Naive thymus-derived CD8-positive, alpha-beta T cell (primary cell): ENCODE data around the gene TJP3. TPM values are rescaled to one million over a fixed set of nuclear protein-coding genes. Genes with fewer than 3 reads are reported as not detected.

Experiments used
- ATAC-seq, 2 donors: fragments of 150-1000 bp; cut with Tn5 transposase in 1 of 2; sonication (Bioruptor Pico), chemical (Tn5 transposase) in 1 of 2; 1 replicate in 1 of 2; 2 replicates in 1 of 2; pipeline ENCODE4 v1.10.0; 2021; ENCODE audit warnings: mild to moderate bottlenecking in 2 of 2, moderate library complexity in 2 of 2
- POLR2A ChIA-PET: fragments of 350-600 bp; sonication (Branson Sonifier 250); formaldehyde crosslinking; loops from one replicate; lab custom pipeline; 2021; ENCODE audit warnings: antibody characterized with exemption; lab: Charles Lee
- DNase-seq, 10 donors: peaks; one replicate each; pipeline versions ENCODE4 v3.0.0 to v3.0.0-alpha.2; 2020 to 2022
- H3K27ac Mint-ChIP-seq, 10 donors: one replicate each; pipeline ENCODE4 v1.8.0; 2020 to 2022; ENCODE audit warnings: mild to moderate bottlenecking in 10 of 10, mixed read lengths in 10 of 10, moderate library complexity in 4 of 10, inconsistent platforms in 1 of 10
- H3K27me3 Mint-ChIP-seq, 5 donors: one replicate each; pipeline ENCODE4 v1.8.0; 2021 to 2022; ENCODE audit warnings: mixed read lengths in 5 of 5
- H3K36me3 Mint-ChIP-seq, 3 donors: one replicate each; pipeline ENCODE4 v1.8.0; 2020 to 2022; ENCODE audit warnings: mixed read lengths in 3 of 3, mild to moderate bottlenecking in 2 of 3, inconsistent platforms in 1 of 3
- H3K4me1 Mint-ChIP-seq, 4 donors: one replicate each; pipeline ENCODE4 v1.8.0; 2021 to 2022; ENCODE audit warnings: mixed read lengths in 4 of 4
- H3K4me3 Mint-ChIP-seq, 10 donors: one replicate each; pipeline ENCODE4 v1.8.0; 2020 to 2022; ENCODE audit warnings: mild to moderate bottlenecking in 10 of 10, mixed read lengths in 10 of 10, moderate library complexity in 6 of 10, inconsistent platforms in 1 of 10
- H3K9me3 Mint-ChIP-seq, 9 donors: one replicate each; pipeline ENCODE4 v1.8.0; 2020 to 2022; ENCODE audit warnings: mixed read lengths in 9 of 9, mild to moderate bottlenecking in 3 of 9, inconsistent platforms in 1 of 9, moderate library complexity in 1 of 9
- polyA plus RNA-seq, 3 donors: library from polyadenylated mRNA; unstranded; fragments of 300-500 nt; fragmentation: Illumina TruSeq; gene quantifications; one replicate each; pipeline ENCODE4 v1.2.3, GENCODE V29; 2021
- total RNA-seq, 8 experiments: library from RNA in 2 of 8; stranded (reverse) in 2 of 8; gene quantifications; one replicate each; pipeline ENCODE4 v1.2.3 and lab custom pipeline; 2021 to 2026

TJP3 gene
- total and polyA plus RNA-seq, 5 experiments from 2014 or later = 5.2 to 13.0 (median 11.1) TPM

DNA sequence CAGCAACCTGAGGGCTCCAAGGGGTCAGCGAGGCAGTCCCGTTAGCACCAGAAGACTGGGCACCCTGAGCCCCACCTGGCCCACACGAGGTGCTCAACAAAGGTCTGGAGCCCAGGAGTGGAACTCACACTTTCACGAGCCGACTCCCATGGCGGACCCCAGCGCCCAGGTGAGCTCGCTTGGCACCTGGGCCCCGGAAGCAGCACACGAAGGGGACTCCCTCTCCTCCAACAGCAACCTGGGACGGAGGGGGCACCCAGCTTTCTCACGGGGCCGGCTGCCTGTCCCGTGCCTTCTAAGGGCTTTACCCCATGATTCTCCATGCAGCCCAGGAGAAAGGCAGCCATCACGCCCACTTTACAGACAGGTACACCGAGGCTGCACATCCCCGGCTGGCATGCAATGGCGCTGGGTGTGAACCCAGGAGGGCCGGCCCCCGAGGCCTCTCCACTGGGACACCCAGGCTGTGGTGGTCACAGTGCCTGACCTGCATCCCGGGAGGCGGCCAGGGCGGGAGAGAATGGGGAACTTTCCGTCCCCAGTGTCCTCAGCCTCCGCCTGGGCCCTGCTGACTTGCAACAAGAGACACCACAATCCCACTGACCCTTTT, 13.0 kb upstream of the TJP3 start:
- Mint-ChIP-seq H3K4me1 (peaks cover 24 to 51% (median 38%) of the 10 kb centered on the region in 4 donors), H3K27me3 (no peaks in the 10 kb centered on the region), H3K4me3 (no peak overlapping the region), H3K9me3 (peaks cover 0 to 2% (median 0%) of the 10 kb centered on the region in 9 donors), H3K27ac (peak overlapping the region in 1 of 10 donors; percentile 74), H3K36me3 (peaks cover 0 to 2% (median 0%) of the 10 kb centered on the region in 3 donors)
- no peak for ATAC-seq
- POLR2A ChIA-PET = interaction anchor here (0.6 to 6.6 kb wide), 3 partner anchors 8 to 350 kb away, joined by 3 to 98 read pairs (median 4); partner anchors contain the start of gene MRPL54
- DNase-seq = no peak

DNA sequence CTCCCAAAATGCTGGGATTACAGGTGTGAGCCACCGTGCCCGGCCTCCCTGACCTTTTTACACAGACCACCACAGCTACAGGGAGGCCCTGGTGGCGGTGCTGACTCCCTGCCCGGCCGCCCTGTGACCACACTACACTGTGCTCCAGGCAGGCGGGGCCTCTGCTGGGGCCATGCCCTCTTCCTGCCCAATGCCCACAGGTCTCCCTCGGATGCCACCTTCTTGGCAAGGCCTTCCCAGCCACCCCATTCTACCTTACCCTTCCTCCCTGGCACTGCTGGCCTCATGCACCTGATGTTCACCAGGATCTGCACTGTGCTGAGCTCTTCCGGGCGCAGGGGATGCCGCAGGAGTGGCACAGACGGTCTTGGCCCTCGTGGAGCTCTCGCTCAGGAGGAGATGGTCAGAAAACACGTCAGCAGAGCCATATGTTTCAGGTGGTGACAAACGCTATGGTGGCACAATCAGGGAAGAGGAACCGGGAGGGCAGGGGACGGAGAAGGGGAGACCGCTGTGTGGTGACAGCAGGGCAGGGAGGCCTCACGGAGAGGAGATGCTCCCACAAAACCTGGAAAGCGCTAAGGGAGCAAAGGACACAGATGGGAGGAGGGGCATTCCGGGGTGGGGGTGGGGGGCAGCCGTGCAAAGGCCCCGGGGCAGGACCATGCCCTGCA, 12.1 kb upstream of the TJP3 start:
- Mint-ChIP-seq H3K4me3 (peak overlapping the region in 2 of 10 donors; percentile 14 to 37), H3K4me1 (peaks cover 20 to 50% (median 36%) of the 10 kb centered on the region in 4 donors), H3K36me3 (peaks cover 0 to 2% (median 0%) of the 10 kb centered on the region in 3 donors)

DNA sequence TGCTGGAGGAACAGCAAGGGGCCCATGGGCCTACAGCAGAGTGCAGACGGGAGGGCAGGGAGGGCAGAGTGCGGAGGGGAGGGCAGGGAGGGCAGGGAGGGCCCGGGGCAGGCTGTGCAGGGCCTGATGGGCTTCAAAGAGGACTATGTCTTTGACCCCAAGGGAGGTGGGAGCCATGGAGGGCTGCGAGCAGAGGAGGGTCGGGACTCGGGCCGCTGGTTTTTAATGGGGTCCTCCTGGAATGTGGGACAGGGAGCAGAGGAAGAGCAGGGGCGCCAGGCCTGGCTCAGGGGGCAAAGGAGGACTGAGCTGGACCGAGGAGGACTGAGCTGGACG, 11.6 kb upstream of the TJP3 start:
- H3K36me3 Mint-ChIP-seq = peaks cover 0 to 2% (median 0%) of the 10 kb centered on the region in 3 donors
- H3K4me1 Mint-ChIP-seq = peaks cover 20 to 45% (median 32%) of the 10 kb centered on the region in 4 donors
- POLR2A ChIA-PET = interaction anchor here (6.6 kb wide), 1 partner anchor 9 kb away, joined by 98 read pairs; no protein-coding TSS in a partner anchor
- no peak for ATAC-seq
- no peak for DNase-seq
- no peaks in the 10 kb centered on the region for H3K27me3 Mint-ChIP-seq
- H3K9me3 Mint-ChIP-seq = peaks cover 0 to 2% (median 0%) of the 10 kb centered on the region in 9 donors
- H3K4me3 Mint-ChIP-seq = peak overlapping the region in 2 of 10 donors; percentile 14 to 37
- H3K27ac Mint-ChIP-seq = peak overlapping the region in 1 of 10 donors; percentile 24

More for the DNA sequence above, 12.1 kb upstream of the TJP3 start:
- no peak for DNase-seq
- no peak for ATAC-seq
- POLR2A ChIA-PET = interaction anchor here (0.7 to 6.6 kb wide), 2 partner anchors 9 to 349 kb away, joined by 4 to 98 read pairs; no protein-coding TSS in a partner anchor
- Mint-ChIP-seq H3K9me3 (peaks cover 0 to 2% (median 0%) of the 10 kb centered on the region in 9 donors), H3K27me3 (no peaks in the 10 kb centered on the region), H3K27ac (peak overlapping the region in 3 of 10 donors; percentile 39 to 74 (median 70))

DNA sequence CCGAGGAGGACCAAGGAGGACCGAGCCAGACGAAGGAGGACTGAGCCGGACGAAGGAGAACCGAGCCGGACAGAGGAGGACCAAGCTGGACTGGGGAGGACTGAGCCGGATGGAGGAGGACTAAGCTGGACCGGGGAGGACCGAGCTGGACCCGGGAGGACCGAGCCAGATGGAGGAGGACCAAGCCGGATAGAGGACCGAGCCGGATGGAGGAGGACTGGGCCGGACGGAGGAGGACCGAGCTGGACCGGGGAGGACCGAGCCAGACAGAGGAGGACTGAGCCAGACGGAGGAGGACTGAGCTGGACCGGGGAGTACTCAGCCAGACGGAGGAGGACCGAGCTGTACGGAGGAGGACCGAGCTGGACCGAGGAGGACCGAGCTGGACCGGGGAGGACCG, 11.1 kb upstream of the TJP3 start:
- DNase-seq (no peak), ATAC-seq (no peak)
- peak overlapping the region in 1 of 10 donors; percentile 74 for H3K27ac Mint-ChIP-seq
- peaks cover 0 to 2% (median 0%) of the 10 kb centered on the region in 3 donors for H3K36me3 Mint-ChIP-seq
- peaks cover 0 to 2% (median 0%) of the 10 kb centered on the region in 9 donors for H3K9me3 Mint-ChIP-seq
- H3K27me3 Mint-ChIP-seq = no peaks in the 10 kb centered on the region
- peaks cover 20 to 45% (median 30%) of the 10 kb centered on the region in 4 donors for H3K4me1 Mint-ChIP-seq
- POLR2A ChIA-PET = interaction anchor here (0.6 to 6.6 kb wide), 3 partner anchors 10 to 30 kb away, joined by 3 to 98 read pairs (median 6); partner anchors contain the start of gene TJP3
- peak overlapping the region in 1 of 10 donors; percentile 37 for H3K4me3 Mint-ChIP-seq

DNA sequence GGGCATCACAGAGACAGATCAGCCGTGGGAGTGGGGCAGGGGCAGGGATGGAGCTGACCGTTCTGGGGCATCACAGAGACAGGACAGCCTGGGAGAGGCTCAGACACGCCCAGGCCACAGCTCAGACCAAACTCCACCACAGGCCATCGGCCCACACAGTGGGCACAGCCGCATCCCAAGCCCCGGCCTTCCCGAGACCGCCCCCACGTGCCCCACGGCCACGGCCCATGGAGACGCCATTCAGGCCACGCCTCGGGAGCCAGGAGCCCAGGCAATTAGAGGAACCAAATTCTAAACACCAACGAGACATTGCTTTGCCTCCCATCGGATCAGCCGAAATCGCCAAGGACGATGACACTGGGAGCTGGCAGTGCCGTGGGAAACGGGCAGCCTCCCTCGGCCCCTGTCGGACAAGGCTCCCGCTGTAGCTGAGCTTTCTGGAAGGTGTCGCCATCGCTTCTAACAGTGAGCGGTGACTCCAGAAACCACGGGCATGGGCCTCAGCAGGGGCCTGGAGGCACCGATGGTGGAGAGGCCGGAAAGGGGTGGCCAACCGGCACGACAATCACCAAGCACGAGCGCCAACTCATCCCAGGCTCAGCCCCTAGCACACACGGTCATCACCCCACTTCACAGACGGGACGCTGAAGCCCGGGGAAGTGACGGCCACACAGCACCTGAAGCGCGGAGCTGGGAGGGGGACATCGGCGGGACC, 10.4 kb upstream of the TJP3 start:
- DNase-seq (no peak), ATAC-seq (no peak)
- peak overlapping the region in 2 of 10 donors; percentile 69 to 85 for H3K27ac Mint-ChIP-seq
- peak overlapping the region; percentile 24 to 91 (median 63) for H3K4me3 Mint-ChIP-seq
- peaks cover 0 to 2% (median 0%) of the 10 kb centered on the region in 3 donors for H3K36me3 Mint-ChIP-seq
- POLR2A ChIA-PET = interaction anchor here (0.6 to 6.6 kb wide), 5 partner anchors 10 to 1406 kb away, joined by 3 to 98 read pairs (median 4); partner anchors contain the start of gene TJP3
- peaks cover 17 to 40% (median 30%) of the 10 kb centered on the region in 4 donors for H3K4me1 Mint-ChIP-seq
- no peaks in the 10 kb centered on the region for H3K9me3 Mint-ChIP-seq
- H3K27me3 Mint-ChIP-seq = no peaks in the 10 kb centered on the region

DNA sequence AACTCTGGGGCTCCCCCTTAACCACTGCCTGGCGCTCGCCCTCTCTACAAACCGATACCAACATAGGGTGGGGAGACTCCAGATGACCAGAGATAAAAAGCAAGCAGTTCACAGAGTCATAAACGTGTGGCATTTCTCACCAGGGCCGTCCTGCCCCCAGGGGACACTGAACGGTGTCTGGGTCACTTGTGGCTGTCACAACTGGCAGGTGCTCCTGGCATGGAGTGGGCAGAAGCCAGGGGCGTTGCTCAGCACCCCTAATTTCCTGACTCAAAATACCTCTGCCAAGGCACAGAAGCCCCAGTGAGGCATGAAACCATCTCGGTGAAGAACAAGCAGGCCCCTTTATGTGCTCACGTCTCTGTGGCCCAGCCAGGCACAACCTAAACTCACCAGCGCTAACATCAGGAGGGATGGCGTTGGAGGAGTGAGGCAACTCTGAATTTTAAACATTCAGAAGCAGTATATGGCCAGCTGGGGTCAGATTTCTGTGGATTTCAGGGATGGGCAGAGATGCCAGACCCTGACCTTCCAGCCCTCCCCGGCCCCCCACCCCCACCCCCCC, 9.7 kb upstream of the TJP3 start:
- peak overlapping the region; percentile 24 to 91 (median 63) for H3K4me3 Mint-ChIP-seq
- ATAC-seq (peak in 1 of 2 donors; percentile 22), DNase-seq (peak in 1 of 10 donors; percentile 12)
- no peaks in the 10 kb centered on the region for H3K27me3 Mint-ChIP-seq
- no peaks in the 10 kb centered on the region for H3K9me3 Mint-ChIP-seq
- peaks cover 15 to 38% (median 29%) of the 10 kb centered on the region in 4 donors for H3K4me1 Mint-ChIP-seq
- POLR2A ChIA-PET = interaction anchor here (0.6 to 6.6 kb wide), 4 partner anchors 11 to 1407 kb away, joined by 3 to 98 read pairs (median 5); no protein-coding TSS in a partner anchor
- peak overlapping the region in 6 of 10 donors; percentile 25 to 85 (median 64) for H3K27ac Mint-ChIP-seq
- peaks cover 0 to 2% (median 0%) of the 10 kb centered on the region in 3 donors for H3K36me3 Mint-ChIP-seq

DNA sequence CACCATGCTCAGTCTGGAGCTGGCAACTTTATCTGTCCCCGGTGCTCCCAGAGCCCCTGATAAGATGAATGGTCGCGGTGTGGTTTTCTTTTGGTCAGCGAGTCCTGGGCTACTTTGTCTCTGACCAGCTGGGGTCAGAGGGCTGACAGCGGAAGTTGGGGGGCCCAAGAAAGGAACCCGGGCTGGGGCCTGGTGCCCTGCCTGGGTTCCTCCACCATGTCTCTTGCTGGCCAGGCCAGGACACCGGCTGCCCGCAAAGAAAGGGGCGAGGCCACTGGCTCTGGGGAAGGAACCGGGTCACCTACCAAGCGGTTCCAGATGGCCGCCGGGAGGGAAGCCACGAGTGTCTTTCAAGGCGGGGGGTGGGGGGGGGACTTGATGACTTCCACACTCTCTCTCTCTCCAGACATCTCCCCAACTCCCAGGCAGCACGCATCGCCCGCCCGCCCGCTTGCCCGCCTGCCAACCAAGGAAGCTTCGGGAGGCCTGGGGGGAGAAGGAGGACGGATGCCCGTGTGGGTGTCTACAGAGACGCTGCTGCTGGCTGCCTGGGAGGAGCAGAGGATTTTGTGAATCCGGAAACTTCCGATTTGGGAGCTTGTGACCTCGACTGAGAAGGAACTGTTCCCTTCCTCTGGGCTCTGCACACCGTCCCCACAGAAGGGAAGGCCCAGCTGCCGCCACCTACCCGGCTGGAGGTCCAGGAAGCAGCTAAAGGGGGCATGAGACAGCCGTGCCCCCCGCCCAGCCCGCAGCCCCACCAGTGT, 9.0 kb upstream of the TJP3 start:
- POLR2A ChIA-PET = interaction anchor here (0.5 to 6.6 kb wide), 4 partner anchors 12 to 63 kb away, joined by 3 to 98 read pairs (median 6); partner anchors contain the start of gene MRPL54
- H3K4me3 Mint-ChIP-seq = peak overlapping the region; percentile 86 to 95 (median 90)
- ATAC-seq = peak in 1 of 2 donors; percentile 11
- H3K27me3 Mint-ChIP-seq = no peaks in the 10 kb centered on the region
- H3K36me3 Mint-ChIP-seq = peaks cover 0 to 2% (median 0%) of the 10 kb centered on the region in 3 donors
- peak overlapping the region; percentile 44 to 94 (median 82) for H3K27ac Mint-ChIP-seq
- no peaks in the 10 kb centered on the region for H3K9me3 Mint-ChIP-seq
- DNase-seq = peak in 4 of 10 donors; percentile 7 to 37 (median 26)
- peaks cover 15 to 38% (median 29%) of the 10 kb centered on the region in 4 donors for H3K4me1 Mint-ChIP-seq

DNA sequence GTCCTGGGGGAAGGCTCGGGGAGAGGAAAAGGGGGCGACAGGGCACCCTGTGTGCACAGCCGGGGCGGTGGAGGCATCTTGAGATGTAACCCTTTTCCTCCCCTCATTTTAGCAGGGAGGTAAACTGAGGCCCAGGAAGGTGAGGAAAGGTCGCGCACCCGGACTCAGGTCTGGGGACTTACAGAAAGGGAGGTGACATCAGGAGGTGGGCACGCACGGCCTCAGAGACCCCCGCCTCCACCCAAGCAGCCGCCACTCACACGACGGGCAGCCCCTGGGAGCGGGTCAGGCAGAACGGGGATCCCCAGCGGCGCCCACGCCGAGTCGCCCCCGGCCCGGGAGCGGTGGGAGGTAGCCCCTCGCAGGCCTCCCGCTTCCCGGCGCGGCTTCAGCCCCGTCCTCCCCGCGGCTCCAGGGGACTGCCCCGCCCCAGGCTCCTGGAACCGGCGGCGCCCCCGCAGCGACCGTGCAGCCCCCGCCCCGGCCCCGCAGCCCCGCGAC, 8.4 kb upstream of the TJP3 start:
- Mint-ChIP-seq H3K4me1 (peaks cover 15 to 33% (median 29%) of the 10 kb centered on the region in 4 donors), H3K9me3 (no peaks in the 10 kb centered on the region), H3K27ac (peak overlapping the region; percentile 44 to 94 (median 82)), H3K27me3 (peaks cover 0 to 3% (median 0%) of the 10 kb centered on the region in 5 donors), H3K36me3 (peaks cover 0 to 2% (median 0%) of the 10 kb centered on the region in 3 donors), H3K4me3 (peak overlapping the region; percentile 86 to 95 (median 90))
- peak in 1 of 10 donors; percentile 22 for DNase-seq
- ATAC-seq = peak in 1 of 2 donors; percentile 6
- POLR2A ChIA-PET = interaction anchor here (0.5 to 6.6 kb wide), 5 partner anchors 12 to 63 kb away, joined by 3 to 98 read pairs (median 4); partner anchors contain the start of gene MRPL54

DNA sequence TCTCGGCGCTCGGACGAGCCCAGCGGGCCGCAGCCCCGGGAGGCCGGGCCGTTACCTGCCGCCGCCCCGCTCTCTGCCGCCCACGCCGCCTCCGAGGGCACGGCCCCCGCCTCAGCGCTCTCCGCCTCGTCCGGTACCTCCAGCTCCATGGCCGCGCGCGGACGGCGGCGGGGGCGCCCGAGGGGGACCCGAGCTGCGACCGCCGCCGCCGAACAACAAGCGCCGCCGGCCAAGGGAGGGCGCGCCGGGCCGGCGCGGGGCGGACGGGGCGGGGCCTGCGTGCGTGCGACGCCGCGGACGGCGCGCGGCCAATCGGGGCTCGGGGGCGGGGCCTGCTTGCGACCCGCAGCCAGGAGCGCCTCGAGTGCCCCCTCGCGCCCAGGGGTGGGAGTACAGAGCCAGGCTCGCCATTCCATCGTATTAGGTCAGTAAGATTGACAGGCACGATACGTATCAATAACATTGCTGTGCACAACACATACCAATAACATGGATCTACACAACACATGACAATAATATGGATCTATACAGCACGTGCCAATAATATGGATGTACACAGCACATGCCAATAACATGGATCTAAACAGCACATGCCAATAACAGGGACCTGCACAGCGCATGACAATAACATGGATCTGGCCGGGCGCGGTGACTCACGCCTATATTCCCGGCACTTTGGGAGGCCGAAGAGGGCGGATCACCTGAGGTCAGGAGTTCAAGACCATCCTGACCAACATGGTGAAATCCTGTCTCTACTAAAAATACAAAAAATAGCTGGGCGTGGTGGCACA, 7.7 kb upstream of the TJP3 start, which contains the start of gene PIP5K1C:
TSS of gene PIP5K1C (minus strand) at position 227 of the 791 bp plus-strand sequence. CDS start at position 149, 78 bp downstream.
- Mint-ChIP-seq H3K9me3 (no peaks in the 10 kb centered on the region), H3K36me3 (peaks cover 0 to 2% (median 0%) of the 10 kb centered on the region in 3 donors), H3K4me3 (peak within 1 kb of the TSS; percentile 86 to 95 (median 90)), H3K27me3 (peaks cover 0 to 7% (median 0%) of the 10 kb centered on the region in 5 donors), H3K4me1 (peaks cover 15 to 33% (median 29%) of the 10 kb centered on the region in 4 donors), H3K27ac (peak within 1 kb of the TSS; percentile 64 to 94 (median 84))
- POLR2A ChIA-PET = interaction anchor here (0.5 to 6.6 kb wide), 5 partner anchors 13 to 287 kb away, joined by 4 to 98 read pairs (median 6); partner anchors contain the start of gene MRPL54
- ATAC-seq (peak; percentile 93), DNase-seq (peak; percentile 82 to 98 (median 92))

DNA sequence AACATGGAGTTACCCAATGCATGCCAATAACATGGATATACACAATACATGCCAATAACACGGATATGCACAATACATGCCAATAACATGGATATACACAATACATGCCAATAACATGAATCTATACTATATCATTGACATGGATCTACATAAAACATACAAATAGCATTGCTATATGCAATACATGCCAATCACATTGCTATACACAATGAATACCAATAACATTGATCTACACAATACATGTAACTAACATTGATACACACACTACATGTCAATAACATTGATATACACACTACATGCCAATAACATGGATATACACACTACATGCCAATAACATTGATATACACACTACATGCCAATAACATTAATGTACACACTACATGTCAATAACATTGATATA, 7.0 kb upstream of the TJP3 start:
- POLR2A ChIA-PET = interaction anchor here (1.6 to 6.6 kb wide), 3 partner anchors 14 to 36 kb away, joined by 4 to 98 read pairs (median 5); no protein-coding TSS in a partner anchor
- Mint-ChIP-seq H3K27ac (peak overlapping the region in 2 of 10 donors; percentile 68 to 85), H3K9me3 (no peaks in the 10 kb centered on the region), H3K4me1 (peaks cover 14 to 29% (median 27%) of the 10 kb centered on the region in 4 donors), H3K27me3 (peaks cover 0 to 7% (median 0%) of the 10 kb centered on the region in 5 donors), H3K4me3 (peak overlapping the region in 8 of 10 donors; percentile 24 to 67 (median 61)), H3K36me3 (peaks cover 0 to under 1% (median 0%) of the 10 kb centered on the region in 3 donors)
- ATAC-seq (no peak), DNase-seq (no peak)
